Transverse colon (tissue), 3 donors: Measurements from ENCODE around the gene EIF2S3B.

Experiments used
- POLR2A ChIP-seq: fragments of 450-650 bp; IDR thresholded peaks from one replicate; pipeline ENCODE4 v1.6.1; 2016; ENCODE audit warnings: antibody characterized with exemption, mild to moderate bottlenecking, moderate library complexity
- TF ChIP-seq, protein P1 (sequence below), 5 experiments: fragments of 200-600 bp in 3 of 5; fragments of 450-650 bp in 2 of 5; sonication (generic) in 3 of 5; IDR thresholded peaks; 1 replicate in 2 of 5; 2 replicates in 3 of 5; pipeline ENCODE4 v1.5.1; 2016 to 2017; ENCODE audit warnings: antibody characterized with exemption in 5 of 5, inconsistent platforms in 3 of 5, mild to moderate bottlenecking in 2 of 5, moderate library complexity in 1 of 5

DNA sequence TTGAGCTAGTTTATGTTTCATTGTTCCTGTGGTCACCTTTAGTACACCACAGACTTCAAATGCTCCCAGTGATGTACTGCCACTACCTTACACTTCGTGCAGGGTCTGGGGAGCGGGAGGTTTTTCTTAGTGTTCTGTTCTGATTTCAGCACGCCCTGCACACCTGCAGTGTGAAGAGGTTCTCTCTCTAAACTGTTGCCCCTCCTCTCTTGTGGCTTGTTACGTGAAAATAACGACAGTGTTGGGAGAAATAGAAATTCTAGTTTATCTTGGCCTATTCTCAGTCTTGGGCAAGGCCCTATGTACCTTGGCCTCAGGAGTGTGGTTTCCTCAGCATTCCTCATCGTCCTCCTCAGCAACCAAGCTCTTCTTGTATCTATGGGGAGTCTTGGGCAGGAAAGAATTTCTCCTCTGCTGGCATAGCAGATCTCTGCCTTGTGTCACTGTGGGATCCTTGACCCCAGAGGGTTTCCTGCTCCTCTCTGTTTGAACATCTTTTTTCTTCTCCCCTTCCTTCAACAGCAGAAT lies 48.6 kb downstream of the EIF2S3B start:
- TF ChIP-seq, protein P1, sequence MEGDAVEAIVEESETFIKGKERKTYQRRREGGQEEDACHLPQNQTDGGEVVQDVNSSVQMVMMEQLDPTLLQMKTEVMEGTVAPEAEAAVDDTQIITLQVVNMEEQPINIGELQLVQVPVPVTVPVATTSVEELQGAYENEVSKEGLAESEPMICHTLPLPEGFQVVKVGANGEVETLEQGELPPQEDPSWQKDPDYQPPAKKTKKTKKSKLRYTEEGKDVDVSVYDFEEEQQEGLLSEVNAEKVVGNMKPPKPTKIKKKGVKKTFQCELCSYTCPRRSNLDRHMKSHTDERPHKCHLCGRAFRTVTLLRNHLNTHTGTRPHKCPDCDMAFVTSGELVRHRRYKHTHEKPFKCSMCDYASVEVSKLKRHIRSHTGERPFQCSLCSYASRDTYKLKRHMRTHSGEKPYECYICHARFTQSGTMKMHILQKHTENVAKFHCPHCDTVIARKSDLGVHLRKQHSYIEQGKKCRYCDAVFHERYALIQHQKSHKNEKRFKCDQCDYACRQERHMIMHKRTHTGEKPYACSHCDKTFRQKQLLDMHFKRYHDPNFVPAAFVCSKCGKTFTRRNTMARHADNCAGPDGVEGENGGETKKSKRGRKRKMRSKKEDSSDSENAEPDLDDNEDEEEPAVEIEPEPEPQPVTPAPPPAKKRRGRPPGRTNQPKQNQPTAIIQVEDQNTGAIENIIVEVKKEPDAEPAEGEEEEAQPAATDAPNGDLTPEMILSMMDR (IDR thresholded peaks at IDR 0.05), result no peak
- no peak for TF ChIP-seq POLR2A
